DMS 273 treated with DMSO at 0.1 percent for 48 hours (cell line): ENCODE measurements around the gene PDLIM5.

Source experiments
- DNase-seq: peaks from one replicate; lab custom pipeline; 2025; lab: John Stamatoyannopoulos, UW

The PDLIM5 gene

GRCh38 chr4:94561249-94562024 lies 109.7 kb downstream of the PDLIM5 start:
- DNase-seq, result no peak

GRCh38 chr4:94562285-94562684 lies 110.5 kb downstream of the PDLIM5 start:
- no peak for DNase-seq

DNA sequence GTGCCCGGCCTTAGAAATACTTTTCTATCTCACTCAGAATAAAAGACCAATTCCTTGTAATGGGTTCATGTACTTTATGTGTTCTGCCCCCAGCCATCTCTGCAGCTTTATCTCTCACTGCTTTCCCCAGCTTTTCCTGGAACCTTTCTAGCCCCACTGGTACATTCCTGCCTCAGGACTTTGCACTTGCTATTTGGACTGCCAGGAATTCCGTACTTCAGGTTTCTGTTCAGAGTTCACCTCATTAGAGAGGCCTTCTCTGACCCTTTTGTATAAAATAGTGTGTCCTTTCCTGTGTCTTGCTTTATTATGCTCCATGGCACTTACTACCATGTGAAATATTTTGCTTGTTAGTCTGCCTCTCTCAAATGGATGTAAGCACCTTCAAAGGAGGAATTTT lies 112.5 kb downstream of the PDLIM5 start:
- DNase-seq, result no peak

DNA sequence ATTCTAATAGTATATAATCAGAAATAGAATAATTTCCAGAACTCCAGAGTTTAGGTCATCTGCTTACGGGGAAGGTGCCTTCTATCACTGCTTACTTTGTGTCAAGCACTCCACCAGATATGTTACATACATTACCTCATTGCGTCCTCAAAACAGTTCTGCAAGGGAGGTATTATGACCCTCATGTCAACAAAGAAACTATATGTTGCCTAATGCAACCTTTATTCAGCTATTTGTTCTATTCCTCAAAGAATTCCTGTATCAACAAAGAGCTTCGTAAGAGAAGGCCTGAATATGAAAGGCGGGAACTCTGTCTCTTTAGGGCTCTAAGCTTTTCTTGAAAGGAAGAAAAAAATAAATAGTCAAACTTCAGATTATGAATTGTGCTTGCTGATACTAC lies 114.7 kb downstream of the PDLIM5 start:
- DNase-seq, result no peak

DNA sequence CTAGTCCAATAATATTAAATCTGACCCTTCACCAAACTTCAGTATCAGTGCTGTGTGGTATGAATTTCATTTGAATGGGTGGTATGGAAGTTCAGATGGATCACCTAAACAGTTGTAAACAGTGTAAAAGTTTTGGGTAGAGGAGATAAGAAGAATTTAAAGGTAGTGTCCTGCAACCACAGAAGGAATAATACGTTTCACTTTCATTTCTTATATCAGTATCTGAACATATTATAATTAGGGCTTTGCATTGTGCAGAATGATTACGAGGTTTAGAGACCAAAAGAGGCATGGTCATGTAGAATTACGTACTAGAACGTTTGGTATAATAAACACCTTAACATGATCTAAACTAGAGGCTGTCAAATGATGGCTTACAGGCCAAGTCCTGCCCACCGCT lies 116.1 kb downstream of the PDLIM5 start:
- DNase-seq, result no peak

DNA sequence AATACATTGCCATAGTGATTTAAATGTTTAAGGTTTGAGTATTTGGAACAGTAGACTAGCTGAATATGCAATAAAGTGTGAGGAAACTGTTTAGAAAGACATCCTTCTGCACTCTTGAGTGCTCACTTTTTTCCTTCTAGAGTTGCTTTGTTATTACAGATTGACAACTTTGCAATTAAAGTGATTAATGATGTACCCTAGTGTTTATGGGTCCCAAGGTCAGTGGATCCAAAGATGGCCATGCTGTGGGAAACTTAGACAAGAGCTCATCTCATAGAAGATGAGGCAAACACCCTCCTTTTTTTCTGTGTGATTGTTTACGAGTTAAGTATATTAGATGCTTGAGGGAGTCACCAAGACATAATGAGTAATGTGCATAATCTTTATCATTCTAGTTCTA lies 118.8 kb downstream of the PDLIM5 start:
- DNase-seq, result no peak

GRCh38 chr4:94571298-94571697 lies 119.6 kb downstream of the PDLIM5 start:
- DNase-seq, result no peak

DNA sequence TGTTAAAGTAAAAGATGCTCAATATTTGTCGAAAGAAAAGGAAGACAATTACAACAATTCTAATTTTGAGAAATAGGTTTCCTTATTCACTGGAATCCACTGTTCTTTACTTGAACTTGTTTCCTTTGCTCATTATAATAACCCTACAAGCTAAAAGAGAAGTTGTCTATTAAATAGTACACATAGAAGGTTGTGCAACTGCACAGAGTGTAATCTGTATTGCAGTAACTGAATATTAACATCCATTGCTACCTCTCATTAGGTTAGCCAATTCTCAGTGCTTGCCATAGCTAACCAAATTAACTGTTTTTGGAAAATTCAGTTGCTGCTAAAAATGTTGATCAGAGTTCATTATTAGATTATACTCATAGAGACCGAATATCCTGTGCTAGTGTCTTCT lies 120.0 kb downstream of the PDLIM5 start:
- DNase-seq, result no peak

- DNase-seq, result no peak
These were observed 122.3 kb downstream of the PDLIM5 start for GRCh38 chr4:94574050-94574449.

- DNase-seq, result no peak
These were observed 122.9 kb downstream of the PDLIM5 start for GRCh38 chr4:94574616-94575015.

- no peak for DNase-seq
These were observed 123.9 kb downstream of the PDLIM5 start for GRCh38 chr4:94575652-94576051.

GRCh38 chr4:94576210-94576609 lies 124.5 kb downstream of the PDLIM5 start:
- DNase-seq, result no peak

DNA sequence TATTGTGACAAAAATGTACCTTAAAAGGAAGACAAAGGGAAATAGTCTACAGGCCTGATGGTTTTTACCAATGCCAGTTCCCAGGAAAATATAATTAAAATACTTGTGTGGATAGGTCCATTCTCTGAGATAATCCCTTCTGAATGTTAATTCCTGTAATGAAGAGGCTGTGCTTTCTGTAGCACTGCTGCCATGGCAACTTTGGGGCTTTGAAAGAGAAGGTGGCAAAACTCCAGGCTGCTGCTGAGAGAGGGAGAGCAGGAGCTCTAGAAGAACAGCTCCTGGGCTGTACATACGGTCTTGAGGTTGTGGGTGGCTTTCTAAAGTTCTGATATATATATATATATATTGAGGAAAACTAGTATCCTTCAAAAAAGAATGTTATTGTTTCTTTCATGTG lies 125.4 kb downstream of the PDLIM5 start:
- no peak for DNase-seq

GRCh38 chr4:94578195-94578594 lies 126.5 kb downstream of the PDLIM5 start:
- no peak for DNase-seq

- DNase-seq, result no peak
These were observed 130.0 kb downstream of the PDLIM5 start for GRCh38 chr4:94581766-94582165.

DNA sequence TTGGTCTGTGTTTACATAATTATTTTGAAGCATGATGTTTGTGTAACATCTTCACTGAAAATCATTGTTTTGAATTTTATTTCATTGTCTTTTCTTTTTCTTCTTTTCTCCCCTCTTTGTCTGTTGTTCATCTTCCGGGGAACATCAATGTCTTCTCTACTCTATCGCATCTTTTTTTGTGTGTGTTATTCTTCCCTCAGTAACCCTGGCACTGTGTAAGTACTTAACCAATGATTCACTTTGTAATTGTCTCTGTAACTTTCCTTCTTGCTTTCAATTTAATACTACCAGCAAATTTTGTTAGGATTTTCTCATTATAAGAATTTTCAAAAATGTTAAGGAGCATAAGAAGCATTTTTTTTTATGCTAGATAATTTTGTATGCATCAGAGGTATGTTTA lies 130.8 kb downstream of the PDLIM5 start:
- DNase-seq, result no peak

- DNase-seq, result no peak
These were observed 132.3 kb downstream of the PDLIM5 start for GRCh38 chr4:94583914-94584641.

DNA sequence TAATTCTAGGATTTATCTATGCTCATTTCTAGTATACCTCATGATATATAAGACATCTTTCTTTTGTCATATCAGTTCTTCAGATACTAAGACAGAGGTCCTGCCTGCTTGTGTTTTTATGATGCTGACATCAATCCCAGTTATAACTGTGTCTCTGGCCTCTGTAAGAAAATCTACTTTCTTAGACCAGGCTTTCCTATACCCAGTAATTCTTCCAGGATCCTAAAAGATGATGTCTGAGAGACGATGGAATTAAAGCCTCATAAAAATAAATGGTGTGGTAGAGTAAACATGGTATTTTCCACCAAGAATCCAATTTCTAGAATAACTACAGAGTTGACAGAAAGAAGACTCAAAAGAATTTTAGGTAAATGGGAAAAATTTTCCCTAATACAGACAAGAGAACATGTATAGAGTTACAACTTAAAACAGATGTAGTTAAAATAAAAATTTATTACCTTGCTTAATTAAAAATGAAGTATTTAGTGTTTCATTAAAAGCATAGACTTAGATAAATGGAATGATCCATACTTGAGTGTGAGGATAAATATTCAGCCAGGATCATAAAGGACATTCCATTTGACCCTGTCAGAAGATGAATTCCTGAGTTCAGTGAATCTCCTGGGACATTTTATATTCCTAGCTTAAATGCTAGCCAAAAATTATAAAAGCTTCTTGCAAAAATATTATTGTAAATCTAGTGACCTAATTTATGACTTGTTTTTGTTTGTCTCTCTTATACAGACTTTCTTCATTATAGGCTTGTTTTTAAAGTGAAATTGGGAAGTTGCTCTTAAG lies 137.4 kb downstream of the PDLIM5 start:
- no peak for DNase-seq

- DNase-seq, result no peak
These were observed 138.8 kb downstream of the PDLIM5 start for GRCh38 chr4:94590493-94590892.

- DNase-seq, result no peak
These were observed 139.5 kb downstream of the PDLIM5 start for GRCh38 chr4:94591289-94591688.

- no peak for DNase-seq
These were observed 143.3 kb downstream of the PDLIM5 start for GRCh38 chr4:94595013-94595412.

- DNase-seq, result peak; percentile 7
These were observed 144.2 kb downstream of the PDLIM5 start for GRCh38 chr4:94595880-94596483.
